Endothelial cell of umbilical vein (primary cell): ENCODE data around the gene GALNT1. TPM values are rescaled to one million over a fixed set of nuclear protein-coding genes. Genes with fewer than 3 reads are reported as not detected.

Experiments
- BruUV-seq: library from RNA; stranded (reverse); fragments of 400-500 nt; replicated peaks from 2 replicates; lab custom pipeline; 2021; lab: Mats Ljungman, UMichigan
- CTCF ChIA-PET: fragments of 300-600, 350-600 bp; sonication (Branson Sonifier 250); formaldehyde crosslinking; loops from one replicate; lab custom pipeline; 2021; ENCODE audit warnings: antibody characterized with exemption, inconsistent platforms; lab: Charles Lee
- POLR2A ChIA-PET: fragments of 300-600, 350-600 bp; sonication (Branson Sonifier 250); formaldehyde crosslinking; loops from one replicate; lab custom pipeline; 2021; ENCODE audit warnings: antibody characterized with exemption, inconsistent platforms; lab: Charles Lee
- DNase-seq: peaks from one replicate; pipeline ENCODE4 v3.0.0-alpha.2; 2011; ENCODE audit warnings: low read depth, low spot score
- FAIRE-seq: peaks from 2 replicates; lab custom pipeline; 2011; peaks lifted over from hg19 to GRCh38; lab: Jason Lieb, UNC
- H2AFZ ChIP-seq: 2 replicates; pipeline ENCODE4 v1.6.0; 2012; ENCODE audit warnings: low read depth, low read length, control low read depth, inconsistent platforms
- H3K27ac ChIP-seq: 2 replicates; pipeline ENCODE4 v1.5.1; 2011; ENCODE audit warnings: low read depth, mild to moderate bottlenecking, control low read depth, low read length, moderate library complexity; ENCODE audit not compliant: insufficient read depth
- H3K27me3 ChIP-seq, 2 experiments: 2 replicates each; pipeline versions ENCODE4 v1.6.0 to v1.6.1; 2011; ENCODE audit warnings: low read length in 2 of 2, mixed read lengths in 1 of 2; ENCODE audit not compliant: control insufficient read depth in 2 of 2, insufficient read depth in 2 of 2
- H3K36me3 ChIP-seq, 2 experiments: 2 replicates in 1 of 2; 3 replicates in 1 of 2; pipeline ENCODE4 v1.5.1; 2011; ENCODE audit warnings: low read length in 2 of 2, mild to moderate bottlenecking in 1 of 2, moderate library complexity in 1 of 2; ENCODE audit not compliant: control insufficient read depth in 2 of 2, insufficient read depth in 2 of 2; ENCODE audit errors: extremely low read depth in 1 of 2
- H3K4me1 ChIP-seq: 3 replicates; pipeline ENCODE4 v1.5.1; 2011; ENCODE audit warnings: mild to moderate bottlenecking, low read length; ENCODE audit not compliant: control insufficient read depth, insufficient read depth; ENCODE audit errors: extremely low read depth
- H3K4me2 ChIP-seq: 2 replicates; pipeline ENCODE4 v1.6.1; 2011; ENCODE audit warnings: low read length, control low read depth, mixed read lengths; ENCODE audit not compliant: insufficient read depth
- H3K4me3 ChIP-seq, 3 experiments: fragments of 200-600 bp in 1 of 3; sonication (generic), shearing (Covaris generic) in 1 of 3; replicated peaks in 1 of 3; 2 replicates each; pipeline ENCODE4 v1.5.1; 2011 to 2016; ENCODE audit warnings: control low read depth in 3 of 3, low read length in 3 of 3, mild to moderate bottlenecking in 2 of 3, inconsistent platforms in 1 of 3, low read depth in 1 of 3, moderate library complexity in 1 of 3; ENCODE audit not compliant: insufficient read depth in 1 of 3
- H3K79me2 ChIP-seq: 2 replicates; pipeline ENCODE4 v1.6.0; 2012; ENCODE audit warnings: low read length, inconsistent platforms; ENCODE audit not compliant: control insufficient read depth, insufficient read depth
- H3K9ac ChIP-seq: replicated peaks from 2 replicates; pipeline ENCODE3; 2011; ENCODE audit warnings: low read length, control low read depth; ENCODE audit not compliant: insufficient read depth; ENCODE audit errors: extremely low read depth
- H3K9me1 ChIP-seq: replicated peaks from 3 replicates; pipeline ENCODE4 v1.6.0; 2011; ENCODE audit warnings: mild to moderate bottlenecking, low read length; ENCODE audit not compliant: control insufficient read depth, insufficient read depth; ENCODE audit errors: extremely low read depth
- H3K9me3 ChIP-seq: replicated peaks from 2 replicates; pipeline ENCODE4 v1.5.1; 2012; ENCODE audit warnings: low read length, inconsistent platforms; ENCODE audit not compliant: control insufficient read depth, insufficient read depth
- H4K20me1 ChIP-seq: replicated peaks from 2 replicates; pipeline ENCODE3; 2011; ENCODE audit warnings: mild to moderate bottlenecking, low read length; ENCODE audit not compliant: control insufficient read depth, insufficient read depth; ENCODE audit errors: extremely low read depth
- EZH2 ChIP-seq: IDR thresholded peaks from 2 replicates; pipeline ENCODE4 v1.6.1; 2012; ENCODE audit warnings: borderline replicate concordance, low read depth, mild to moderate bottlenecking, moderate library complexity, low read length, inconsistent platforms; ENCODE audit not compliant: severe bottlenecking
- FOS ChIP-seq: IDR thresholded peaks from 2 replicates; pipeline ENCODE4 v1.6.1; 2011; ENCODE audit warnings: mild to moderate bottlenecking, low read length, moderate library complexity, borderline replicate concordance; ENCODE audit not compliant: insufficient read depth
- JUN ChIP-seq: IDR thresholded peaks from 2 replicates; pipeline ENCODE4 v1.6.1; 2011; ENCODE audit warnings: borderline replicate concordance, low read depth; ENCODE audit not compliant: insufficient read length, insufficient read depth
- MYC ChIP-seq: IDR thresholded peaks from one replicate; pipeline ENCODE4 v1.6.1; 2011; ENCODE audit warnings: mild to moderate bottlenecking, low read depth, low read length
- POLR2A ChIP-seq: IDR thresholded peaks from 2 replicates; pipeline ENCODE4 v1.6.1; 2012; ENCODE audit warnings: low read depth, mild to moderate bottlenecking, control low read depth, low read length
- dilution Hi-C: fragments of 300-500 bp; cut with MboI; formaldehyde crosslinking; loops from one replicate; pipeline ENCODE4 v1.15.0; 2019; ENCODE audit warnings: low sequenced_read_pairs; ENCODE audit not compliant: extremely low pct_ligation_motif_present
- intact Hi-C: fragments of 100-400 bp; cut with micrococcal nuclease; formaldehyde crosslinking; loops from one replicate; pipeline ENCODE4 v1.10.0; 2022
- polyA plus RNA-seq, 4 experiments: library from polyadenylated mRNA; depleted of rRNA in 3 of 4; stranded (reverse) in 3 of 4; unstranded in 1 of 4; fragments of >200 nt; gene quantifications; 2 replicates each; pipeline versions ENCODE4 v1.2.1 to v1.2.3, GENCODE V29; 2011 to 2012; ENCODE audit warnings: missing spikeins in 1 of 4
- total RNA-seq: library from RNA; stranded (reverse); gene quantifications from 2 replicates; pipeline ENCODE4 v1.2.3, GENCODE V29; 2021

The GALNT1 gene
- total and polyA plus RNA-seq, 2 donors (not counting 3 experiments of a cell fraction or from before 2014, with no cell fraction given) = 89.9 to 360 TPM

GRCh38 chr18:35580701-35581539 is 620 bp upstream of the GALNT1 start:
- dilution Hi-C loops (no loop called here), intact Hi-C loops (loop anchor here (5.0 to 10.0 kb wide), 3 partner anchors 194 to 394 kb away; partner anchors contain the start of gene RMP24)
- CTCF ChIA-PET = no interaction called here
- Histone ChIP-seq H3K79me2 (peaks cover 47% of the 10 kb centered on the region), H3K4me3 (peak overlapping the region; percentile 67 to 70 (median 67)), H2AFZ (peak overlapping the region; percentile 82), H3K9me3 (no peaks in the 10 kb centered on the region), H3K27ac (peak overlapping the region; percentile 84), H3K27me3 (no peaks in the 10 kb centered on the region), H3K36me3 (no peaks in the 10 kb centered on the region), H3K4me1 (peaks cover 11% of the 10 kb centered on the region), H3K9ac (peak overlapping the region; percentile 92), H4K20me1 (peaks cover 9% of the 10 kb centered on the region), H3K4me2 (peak overlapping the region; percentile 74), H3K9me1 (no peaks in the 10 kb centered on the region)
- BruUV-seq = TSS peak; percentile 72
- peak; percentile 58 for DNase-seq
- TF ChIP-seq POLR2A (no peak), FOS (no peak), JUN (no peak), MYC (no peak), EZH2 (no peak)
- POLR2A ChIA-PET = no interaction called here
- FAIRE-seq = no peak
